Measurements from ENCODE around the gene JAG1. TPM values are rescaled to one million over a fixed set of nuclear protein-coding genes. Genes with fewer than 3 reads are reported as not detected.

Gene JAG1
- polyA plus RNA-seq (2013, experiment 1 of 2): 64.8 TPM
- polyA plus RNA-seq (2013, experiment 2 of 2): 65.6 TPM

DNA sequence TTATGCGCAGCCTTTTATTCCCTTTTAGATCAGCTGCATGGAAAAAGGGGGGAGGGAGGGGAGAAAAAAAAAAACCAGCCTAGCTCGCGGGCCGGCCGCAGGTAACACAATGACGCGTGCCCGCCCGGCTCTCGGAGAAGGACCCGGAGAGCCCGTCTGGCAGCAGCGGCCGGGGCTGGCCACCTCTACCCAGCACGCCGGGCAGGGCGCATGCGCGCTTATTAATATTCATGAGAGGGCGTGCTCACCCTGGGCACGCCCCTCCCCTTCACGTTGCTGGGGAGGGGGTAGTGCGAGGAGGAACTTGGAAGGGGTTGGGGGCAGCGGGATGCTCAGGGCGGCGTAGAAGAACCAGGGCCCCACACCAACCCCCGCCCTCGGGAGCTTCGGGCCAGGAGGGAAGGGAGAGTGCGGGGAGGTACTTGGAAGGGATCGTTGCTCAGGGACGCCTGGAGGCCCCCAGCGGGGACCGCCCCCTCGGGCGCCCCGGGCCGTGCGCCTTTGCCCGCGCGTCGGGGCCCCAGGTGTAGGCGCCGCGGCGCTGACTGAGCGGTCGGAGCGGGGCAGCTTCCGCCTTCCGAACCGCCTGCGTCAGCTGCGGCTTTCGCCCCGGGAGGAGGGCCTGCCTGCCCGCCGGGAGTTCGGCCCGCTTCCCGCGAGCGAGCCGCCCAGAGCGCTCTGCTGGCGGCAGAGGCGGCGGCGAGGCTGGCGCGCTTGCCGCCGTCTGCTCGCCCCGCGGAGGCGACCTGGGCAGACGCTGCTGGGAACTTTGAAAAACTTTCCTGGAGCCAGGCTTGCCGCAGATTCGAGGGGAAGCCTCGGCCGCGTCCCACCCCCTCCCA lies at the start of gene JAG1:
Gene JAG1, minus strand, starts transcription at position 158 of the 842 bp plus-strand sequence. CDS start 469 bp downstream, outside the sequence.
- WGBS, 2 donors (ENCODE audit: extremely low coverage in 2 of 2, insufficient read length in 2 of 2, insufficient replicate concordance in 1 of 2): no CpG with 5 or more reads among the region's 84 CpGs
- H4K91ac ChIP-seq (ENCODE audit: low read depth, low read length, poor library complexity): no peak within 1 kb of the TSS
- H2BK5ac ChIP-seq (ENCODE audit: low read length): peak within 1 kb of the TSS; percentile 99
- peak within 1 kb of the TSS; percentile 91 for H2AK5ac ChIP-seq (ENCODE audit: low read depth, low read length)
- peak within 1 kb of the TSS; percentile 87 for H3K23ac ChIP-seq (ENCODE audit: low read depth, low read length, poor library complexity)
- no peaks in the 10 kb centered on the region for H3K27me3 ChIP-seq (ENCODE audit: control insufficient read depth in 3 of 3, insufficient read depth in 3 of 3, low read depth in 1 of 3, low read length in 3 of 3)
- peak within 1 kb of the TSS; percentile 88 for H3K27ac ChIP-seq (replicated peaks; ENCODE audit: low read length)
- H3K9me3 ChIP-seq (replicated peaks in 1 of 2; ENCODE audit: control insufficient read depth in 2 of 2, insufficient read depth in 1 of 2, low read depth in 1 of 2, low read length in 2 of 2): no peaks in the 10 kb centered on the region
- H2BK120ac ChIP-seq (ENCODE audit: low read depth, low read length): peak within 1 kb of the TSS; percentile 95
- peak within 1 kb of the TSS; percentile 99 for H3K9ac ChIP-seq (ENCODE audit: low read depth, low read length, poor library complexity)
- peak within 1 kb of the TSS; percentile 95 for H3K4me2 ChIP-seq (ENCODE audit: insufficient read depth, low read length, poor library complexity, severe bottlenecking)
- peaks cover 2 to 22% of the 10 kb centered on the region in 2 donors for H3K36me3 ChIP-seq (replicated peaks in 1 of 2; ENCODE audit: control insufficient read depth in 2 of 2, insufficient read depth in 2 of 2, low read length in 2 of 2)
- H2BK15ac ChIP-seq (ENCODE audit: low read length): peak within 1 kb of the TSS; percentile 88
- peaks cover 16% of the 10 kb centered on the region for H3K79me1 ChIP-seq (ENCODE audit: low read depth, low read length)
- H3K4me3 ChIP-seq (ENCODE audit: low read length in 2 of 2): peak within 1 kb of the TSS; percentile 83 to 99
- peak within 1 kb of the TSS; percentile 93 for H3K4ac ChIP-seq (ENCODE audit: low read length)
- H3K18ac ChIP-seq (ENCODE audit: low read length): peak within 1 kb of the TSS; percentile 100
- peak; percentile 96 for DNase-seq (ENCODE audit: low spot score)
- peaks cover 16 to 26% of the 10 kb centered on the region in 2 donors for H3K4me1 ChIP-seq (ENCODE audit: control insufficient read depth in 2 of 2, insufficient read depth in 1 of 2, low read depth in 1 of 2, low read length in 2 of 2)
- H4K8ac ChIP-seq (ENCODE audit: low read depth, low read length): peak within 1 kb of the TSS; percentile 56
- peak within 1 kb of the TSS; percentile 64 for H2BK12ac ChIP-seq (ENCODE audit: low read length)
- H3K14ac ChIP-seq (ENCODE audit: low read length): peak within 1 kb of the TSS; percentile 99
- H2AFZ ChIP-seq (ENCODE audit: low read length): peak within 1 kb of the TSS; percentile 98

DNA sequence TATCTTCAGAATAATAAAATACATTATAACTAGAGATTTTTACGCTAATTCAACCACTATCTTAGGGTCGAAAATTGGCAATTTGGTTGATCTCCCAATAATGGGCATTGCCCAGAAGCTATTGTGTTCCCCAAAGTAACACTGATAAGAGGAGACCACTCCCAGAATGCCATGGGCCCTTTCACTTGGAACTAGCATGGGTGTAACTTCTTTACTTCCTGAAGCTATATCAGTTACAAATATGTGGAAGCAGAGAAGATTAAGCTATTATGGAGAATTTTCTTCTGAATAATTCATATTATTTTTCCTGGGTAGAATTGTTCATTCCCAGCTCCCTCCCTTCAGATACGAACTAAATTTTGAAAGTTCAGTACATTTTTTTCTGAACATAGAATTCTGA lies 48.2 kb upstream of the JAG1 start:
- Histone ChIP-seq H4K91ac (ENCODE audit: low read depth, low read length, poor library complexity) (no peak overlapping the region), H3K18ac (ENCODE audit: low read length) (no peak overlapping the region), H3K4me2 (ENCODE audit: insufficient read depth, low read length, poor library complexity, severe bottlenecking) (no peak overlapping the region), H2BK5ac (ENCODE audit: low read length) (no peak overlapping the region), H3K27me3 (ENCODE audit: control insufficient read depth in 3 of 3, insufficient read depth in 3 of 3, low read depth in 1 of 3, low read length in 3 of 3) (no peaks in the 10 kb centered on the region), H2BK120ac (ENCODE audit: low read depth, low read length) (no peak overlapping the region), H2AFZ (ENCODE audit: low read length) (no peak overlapping the region), H3K9ac (ENCODE audit: low read depth, low read length, poor library complexity) (no peak overlapping the region), H2AK5ac (ENCODE audit: low read depth, low read length) (no peak overlapping the region), H2BK15ac (ENCODE audit: low read length) (no peak overlapping the region), H3K79me1 (ENCODE audit: low read depth, low read length) (no peaks in the 10 kb centered on the region), H3K4ac (ENCODE audit: low read length) (no peak overlapping the region), H3K36me3 (replicated peaks in 1 of 2; ENCODE audit: control insufficient read depth in 2 of 2, insufficient read depth in 2 of 2, low read length in 2 of 2) (no peaks in the 10 kb centered on the region), H3K4me3 (ENCODE audit: low read length in 2 of 2) (no peak overlapping the region), H3K14ac (ENCODE audit: low read length) (no peak overlapping the region), H3K9me3 (replicated peaks in 1 of 2; ENCODE audit: control insufficient read depth in 2 of 2, insufficient read depth in 1 of 2, low read depth in 1 of 2, low read length in 2 of 2) (no peaks in the 10 kb centered on the region), H3K27ac (replicated peaks; ENCODE audit: low read length) (no peak overlapping the region), H3K23ac (ENCODE audit: low read depth, low read length, poor library complexity) (no peak overlapping the region), H4K8ac (ENCODE audit: low read depth, low read length) (no peak overlapping the region), H3K4me1 (ENCODE audit: control insufficient read depth in 2 of 2, insufficient read depth in 1 of 2, low read depth in 1 of 2, low read length in 2 of 2) (no peaks in the 10 kb centered on the region), H2BK12ac (ENCODE audit: low read length) (no peak overlapping the region)
- no CpG with 5 or more reads among the region's 3 CpGs for WGBS, 2 donors (ENCODE audit: extremely low coverage in 2 of 2, insufficient read length in 2 of 2, insufficient replicate concordance in 1 of 2)
- no peak for DNase-seq (ENCODE audit: low spot score)

DNA sequence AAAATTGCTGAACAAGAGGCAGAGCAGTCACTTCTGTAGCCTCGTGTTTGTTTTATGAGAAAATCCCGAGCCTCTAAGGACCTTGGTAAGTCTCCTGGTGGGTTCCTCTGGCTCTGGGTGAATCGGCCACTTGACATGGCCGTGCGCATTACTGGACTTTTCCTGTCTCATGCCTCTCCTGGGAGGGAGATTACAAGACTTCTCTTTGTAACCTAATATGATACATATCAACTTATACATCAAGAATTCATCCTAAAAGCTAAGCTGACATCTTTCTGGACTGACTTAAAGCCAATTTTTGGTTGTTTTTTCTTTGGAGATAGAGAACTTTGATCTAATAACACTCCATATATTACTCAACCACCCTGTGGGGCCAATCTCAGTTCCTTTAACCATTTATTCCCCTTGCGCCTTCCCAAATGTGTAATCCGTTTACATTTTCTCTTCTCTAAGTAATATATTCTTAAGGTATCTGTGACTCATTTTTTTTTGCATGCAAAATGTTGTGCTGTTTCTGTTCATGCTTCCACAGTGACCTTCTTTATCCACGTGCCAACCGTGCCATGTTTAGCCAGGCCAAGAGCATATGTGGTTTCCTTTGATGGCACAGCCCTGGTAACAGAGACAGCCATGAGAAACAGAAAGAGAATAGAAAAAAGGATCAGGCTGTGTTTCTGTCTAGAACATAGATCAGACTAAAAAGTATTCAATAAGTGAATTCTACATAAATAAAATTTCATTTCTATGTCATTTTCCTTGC lies 47.5 kb upstream of the JAG1 start:
- DNase-seq (ENCODE audit: low spot score): no peak
- H3K4ac ChIP-seq (ENCODE audit: low read length): no peak overlapping the region
- no peak overlapping the region for H3K27ac ChIP-seq (replicated peaks; ENCODE audit: low read length)

DNA sequence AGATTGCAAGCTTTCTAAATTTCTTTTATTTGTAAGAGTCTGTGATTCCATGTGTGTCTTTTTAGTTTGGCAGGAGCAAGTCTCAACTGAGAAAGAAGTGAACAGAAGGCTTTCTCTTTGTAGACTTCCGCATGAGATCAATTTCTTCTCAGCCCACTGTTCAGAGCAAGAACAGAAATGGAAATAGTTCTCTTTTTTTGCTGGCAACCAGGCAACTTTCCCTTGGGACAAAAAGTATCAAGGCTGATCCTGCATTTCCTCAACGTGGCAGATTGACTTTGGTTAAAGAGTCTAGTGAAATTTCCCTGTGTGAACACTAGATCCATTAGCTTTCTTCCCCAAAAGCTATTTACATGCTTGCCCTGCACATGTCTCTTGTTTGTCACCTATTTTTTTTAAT lies 46.8 kb upstream of the JAG1 start:
- Histone ChIP-seq H3K27ac (replicated peaks; ENCODE audit: low read length) (no peak overlapping the region), H3K79me1 (ENCODE audit: low read depth, low read length) (no peaks in the 10 kb centered on the region), H2AK5ac (ENCODE audit: low read depth, low read length) (no peak overlapping the region), H2BK120ac (ENCODE audit: low read depth, low read length) (no peak overlapping the region), H3K9me3 (replicated peaks in 1 of 2; ENCODE audit: control insufficient read depth in 2 of 2, insufficient read depth in 1 of 2, low read depth in 1 of 2, low read length in 2 of 2) (no peaks in the 10 kb centered on the region), H3K4me1 (ENCODE audit: control insufficient read depth in 2 of 2, insufficient read depth in 1 of 2, low read depth in 1 of 2, low read length in 2 of 2) (no peaks in the 10 kb centered on the region), H3K4ac (ENCODE audit: low read length) (no peak overlapping the region), H4K8ac (ENCODE audit: low read depth, low read length) (no peak overlapping the region), H2BK12ac (ENCODE audit: low read length) (no peak overlapping the region), H3K4me2 (ENCODE audit: insufficient read depth, low read length, poor library complexity, severe bottlenecking) (no peak overlapping the region), H3K4me3 (ENCODE audit: low read length in 2 of 2) (no peak overlapping the region), H2BK5ac (ENCODE audit: low read length) (no peak overlapping the region), H4K91ac (ENCODE audit: low read depth, low read length, poor library complexity) (no peak overlapping the region), H3K36me3 (replicated peaks in 1 of 2; ENCODE audit: control insufficient read depth in 2 of 2, insufficient read depth in 2 of 2, low read length in 2 of 2) (no peaks in the 10 kb centered on the region), H3K14ac (ENCODE audit: low read length) (no peak overlapping the region), H2AFZ (ENCODE audit: low read length) (no peak overlapping the region), H3K23ac (ENCODE audit: low read depth, low read length, poor library complexity) (no peak overlapping the region), H3K9ac (ENCODE audit: low read depth, low read length, poor library complexity) (no peak overlapping the region), H3K18ac (ENCODE audit: low read length) (no peak overlapping the region), H2BK15ac (ENCODE audit: low read length) (no peak overlapping the region), H3K27me3 (ENCODE audit: control insufficient read depth in 3 of 3, insufficient read depth in 3 of 3, low read depth in 1 of 3, low read length in 3 of 3) (no peaks in the 10 kb centered on the region)
- WGBS, 2 donors (ENCODE audit: extremely low coverage in 2 of 2, insufficient read length in 2 of 2, insufficient replicate concordance in 1 of 2): no CpG with 5 or more reads among the region's 2 CpGs
- no peak for DNase-seq (ENCODE audit: low spot score)

More for the DNA sequence above, 47.5 kb upstream of the JAG1 start:
- Histone ChIP-seq H3K23ac (ENCODE audit: low read depth, low read length, poor library complexity) (no peak overlapping the region), H3K9ac (ENCODE audit: low read depth, low read length, poor library complexity) (no peak overlapping the region), H3K18ac (ENCODE audit: low read length) (no peak overlapping the region), H3K27me3 (ENCODE audit: control insufficient read depth in 3 of 3, insufficient read depth in 3 of 3, low read depth in 1 of 3, low read length in 3 of 3) (no peaks in the 10 kb centered on the region), H4K91ac (ENCODE audit: low read depth, low read length, poor library complexity) (no peak overlapping the region), H3K9me3 (replicated peaks in 1 of 2; ENCODE audit: control insufficient read depth in 2 of 2, insufficient read depth in 1 of 2, low read depth in 1 of 2, low read length in 2 of 2) (no peaks in the 10 kb centered on the region), H4K8ac (ENCODE audit: low read depth, low read length) (no peak overlapping the region), H3K14ac (ENCODE audit: low read length) (no peak overlapping the region), H2BK12ac (ENCODE audit: low read length) (no peak overlapping the region), H2BK5ac (ENCODE audit: low read length) (no peak overlapping the region), H3K79me1 (ENCODE audit: low read depth, low read length) (no peaks in the 10 kb centered on the region), H3K4me2 (ENCODE audit: insufficient read depth, low read length, poor library complexity, severe bottlenecking) (no peak overlapping the region), H3K36me3 (replicated peaks in 1 of 2; ENCODE audit: control insufficient read depth in 2 of 2, insufficient read depth in 2 of 2, low read length in 2 of 2) (no peaks in the 10 kb centered on the region), H2AFZ (ENCODE audit: low read length) (no peak overlapping the region), H3K4me3 (ENCODE audit: low read length in 2 of 2) (no peak overlapping the region), H2AK5ac (ENCODE audit: low read depth, low read length) (no peak overlapping the region), H3K4me1 (ENCODE audit: control insufficient read depth in 2 of 2, insufficient read depth in 1 of 2, low read depth in 1 of 2, low read length in 2 of 2) (no peaks in the 10 kb centered on the region), H2BK120ac (ENCODE audit: low read depth, low read length) (no peak overlapping the region), H2BK15ac (ENCODE audit: low read length) (no peak overlapping the region)
- no CpG with 5 or more reads among the region's 9 CpGs for WGBS, 2 donors (ENCODE audit: extremely low coverage in 2 of 2, insufficient read length in 2 of 2, insufficient replicate concordance in 1 of 2)

All from neuronal stem cell (in vitro differentiated cells).